Measurements from ENCODE around the gene TRABD2A.
"Not testable (repeated sequence)": the region's sequence is repeated elsewhere in the genome, so short reads cannot be mapped to it uniquely, and the experiment has no call there.

The TRABD2A gene

GRCh38 chr2:84811839-84812431 lies 68.9 kb downstream of the TRABD2A start:
- no peak for DNase-seq

- no peak for DNase-seq
These were observed 72.6 kb downstream of the TRABD2A start for GRCh38 chr2:84808279-84808678.

GRCh38 chr2:84807063-84807485 lies 73.8 kb downstream of the TRABD2A start:
- DNase-seq, result no peak

- DNase-seq, result no peak
These were observed 75.5 kb downstream of the TRABD2A start for GRCh38 chr2:84805250-84805958.

GRCh38 chr2:84801811-84802210 lies 79.1 kb downstream of the TRABD2A start:
- no peak for DNase-seq

GRCh38 chr2:84800194-84800805 lies 80.6 kb downstream of the TRABD2A start:
- no peak for DNase-seq

GRCh38 chr2:84799772-84800171 lies 81.1 kb downstream of the TRABD2A start:
- no peak for DNase-seq

- no peak for DNase-seq
These were observed 83.6 kb downstream of the TRABD2A start for GRCh38 chr2:84797271-84797670.

- DNase-seq, result no peak
These were observed 84.1 kb downstream of the TRABD2A start for GRCh38 chr2:84796798-84797197.

- DNase-seq, result no peak
These were observed 87.2 kb downstream of the TRABD2A start for GRCh38 chr2:84793641-84794040.

- no peak for DNase-seq
These were observed 87.9 kb downstream of the TRABD2A start for GRCh38 chr2:84792856-84793522.

- DNase-seq, result no peak
These were observed 92.4 kb downstream of the TRABD2A start for GRCh38 chr2:84788498-84788897.

- DNase-seq, result no peak
These were observed 92.9 kb downstream of the TRABD2A start for GRCh38 chr2:84788027-84788426.

GRCh38 chr2:84786601-84787000 lies 94.3 kb downstream of the TRABD2A start:
- no peak for DNase-seq

GRCh38 chr2:84785950-84786349 lies 94.9 kb downstream of the TRABD2A start:
- DNase-seq, result no peak

- no peak for DNase-seq
These were observed 98.0 kb downstream of the TRABD2A start for GRCh38 chr2:84782717-84783442.

GRCh38 chr2:84781942-84782716 lies 98.8 kb downstream of the TRABD2A start:
- DNase-seq, result no peak

- DNase-seq, result no peak
These were observed 101.1 kb downstream of the TRABD2A start for GRCh38 chr2:84779781-84780180.

- DNase-seq, result no peak
These were observed 101.8 kb downstream of the TRABD2A start for GRCh38 chr2:84778911-84779690.

- no peak for DNase-seq
These were observed 104.9 kb downstream of the TRABD2A start for GRCh38 chr2:84776011-84776410.

GRCh38 chr2:84773562-84773961 lies 107.3 kb downstream of the TRABD2A start:
- not testable (repeated sequence) for DNase-seq

Measured in NCI-H526 (cell line).